Myocyte (in vitro differentiated cells): ENCODE results near the gene NEBL. TPM values are rescaled to one million over a fixed set of nuclear protein-coding genes. Genes with fewer than 3 reads are reported as not detected.
A peak's percentile ranks its signal among the peaks of the same experiment; 100 is the strongest.

Experiments used
- DNase-seq: peaks from one replicate; pipeline ENCODE4 v3.0.0-alpha.2; 2012; ENCODE audit warnings: low read depth
- total RNA-seq: library from RNA; depleted of rRNA; stranded (reverse); fragments of >200 nt; gene quantifications from 2 replicates; pipeline ENCODE4 v1.2.3, GENCODE V29; 2014

NEBL gene
- total RNA-seq, 1 donor from 2014 or later = 0.03 TPM

DNA sequence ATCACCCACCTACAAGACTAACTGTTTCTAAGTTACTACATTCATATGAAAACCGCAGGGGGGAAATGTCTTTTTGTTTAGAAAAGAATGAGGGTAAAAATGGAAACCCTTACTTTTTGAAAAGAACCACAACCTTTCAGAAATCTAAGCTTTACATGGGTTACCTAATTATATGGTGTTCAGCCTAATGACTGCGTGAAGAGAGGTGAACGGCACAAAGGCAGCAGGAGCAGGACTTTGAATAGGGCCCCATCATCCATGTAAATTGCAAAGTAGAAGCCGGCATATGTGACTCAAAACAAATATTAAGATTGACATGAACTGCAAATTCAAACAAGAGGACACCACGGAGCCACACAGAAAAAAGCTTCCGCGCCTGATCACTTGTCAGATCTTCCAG, 25.1 kb downstream of the NEBL start:
- DNase-seq = no peak

DNA sequence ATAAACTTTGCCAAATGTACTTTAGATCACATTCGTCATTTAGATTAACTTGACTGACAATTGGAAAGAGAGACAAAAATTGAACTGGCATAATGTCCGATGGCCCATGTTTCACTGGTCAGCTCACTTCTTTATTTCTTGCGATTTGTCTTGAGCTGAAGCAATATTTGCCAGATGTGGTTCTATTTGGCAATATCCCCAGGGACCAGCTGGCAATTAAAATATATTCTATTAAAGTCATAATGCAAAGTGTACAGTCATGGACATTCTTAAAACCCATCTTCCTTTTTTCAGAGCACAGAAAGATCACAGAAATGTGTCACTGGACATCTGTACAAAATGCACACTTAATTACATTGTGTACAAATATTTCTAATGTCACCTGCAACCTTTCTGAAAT, 26.3 kb downstream of the NEBL start:
- no peak for DNase-seq

DNA sequence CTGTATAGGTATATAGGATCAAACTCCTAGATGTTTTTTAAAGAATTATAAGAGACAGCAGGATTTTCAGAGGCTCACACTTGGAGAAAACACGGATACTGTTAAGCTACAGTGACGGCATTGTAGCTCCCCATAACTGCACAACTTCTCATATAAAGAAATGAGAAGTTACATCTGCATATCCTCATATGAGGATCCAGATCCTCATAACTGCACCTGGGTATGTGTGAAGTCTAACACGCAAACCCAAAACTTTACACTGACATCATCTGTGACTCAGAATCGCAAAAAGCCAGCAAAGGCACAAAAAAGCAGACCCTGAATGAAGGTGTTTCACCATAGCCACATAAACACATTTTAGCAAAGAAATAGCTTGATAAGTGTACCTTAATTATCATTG, 34.1 kb downstream of the NEBL start:
- no peak for DNase-seq

DNA sequence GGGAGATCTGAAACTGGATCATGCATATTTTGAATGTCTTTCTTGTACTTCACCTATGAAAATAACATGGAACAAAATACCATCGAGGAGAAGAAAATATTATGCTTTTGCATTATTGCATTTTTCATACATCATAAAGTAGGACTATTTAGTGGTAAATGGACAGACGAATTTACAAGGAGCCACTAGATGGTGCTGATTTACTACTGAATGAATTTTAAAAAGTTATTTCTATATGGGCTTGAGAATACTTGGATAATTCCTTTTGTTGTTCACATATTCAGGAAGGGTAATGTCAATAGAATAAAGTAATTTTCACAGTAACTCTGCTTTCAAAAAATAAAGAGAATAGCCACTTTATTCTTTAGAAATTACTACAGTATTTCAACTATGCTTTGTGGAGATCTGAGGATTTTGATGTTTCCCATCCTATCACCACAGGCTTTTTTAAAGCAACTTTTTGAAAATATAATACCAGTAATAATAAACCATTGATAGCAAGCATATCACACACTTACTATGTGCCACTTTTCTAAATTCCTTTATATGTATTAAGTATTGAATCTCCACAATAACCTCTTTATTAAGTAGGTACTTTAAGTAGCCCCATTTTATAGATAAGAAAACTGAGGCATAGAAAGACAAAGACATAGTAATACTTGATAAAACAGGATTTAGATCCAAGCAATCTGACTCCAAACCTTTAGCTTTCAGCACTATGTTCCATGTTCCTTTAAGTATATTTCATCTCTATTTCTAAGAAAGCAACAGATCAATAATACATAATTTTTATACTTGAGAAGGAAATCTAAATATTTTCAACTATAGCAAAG, 38.6 kb downstream of the NEBL start:
- peak; percentile 37 for DNase-seq

DNA sequence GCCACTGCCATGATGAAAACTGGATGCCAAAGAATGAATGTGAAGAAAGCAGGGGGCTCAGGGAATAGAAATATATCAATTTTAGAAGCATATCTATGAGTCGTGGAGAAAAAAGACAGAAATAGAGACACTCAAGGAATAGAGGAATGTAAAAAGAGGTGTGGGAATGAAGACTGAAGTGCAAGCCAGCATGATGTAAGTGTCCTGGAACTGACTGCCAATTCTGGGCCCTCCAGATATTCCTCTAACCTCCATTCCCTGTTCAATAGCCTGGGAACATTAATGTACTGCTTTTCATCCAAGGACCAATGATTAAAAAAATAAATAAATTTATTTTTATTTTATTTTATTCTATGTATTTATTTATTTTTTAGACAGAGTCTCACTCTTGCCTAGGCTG, 40.6 kb downstream of the NEBL start:
- no peak for DNase-seq

DNA sequence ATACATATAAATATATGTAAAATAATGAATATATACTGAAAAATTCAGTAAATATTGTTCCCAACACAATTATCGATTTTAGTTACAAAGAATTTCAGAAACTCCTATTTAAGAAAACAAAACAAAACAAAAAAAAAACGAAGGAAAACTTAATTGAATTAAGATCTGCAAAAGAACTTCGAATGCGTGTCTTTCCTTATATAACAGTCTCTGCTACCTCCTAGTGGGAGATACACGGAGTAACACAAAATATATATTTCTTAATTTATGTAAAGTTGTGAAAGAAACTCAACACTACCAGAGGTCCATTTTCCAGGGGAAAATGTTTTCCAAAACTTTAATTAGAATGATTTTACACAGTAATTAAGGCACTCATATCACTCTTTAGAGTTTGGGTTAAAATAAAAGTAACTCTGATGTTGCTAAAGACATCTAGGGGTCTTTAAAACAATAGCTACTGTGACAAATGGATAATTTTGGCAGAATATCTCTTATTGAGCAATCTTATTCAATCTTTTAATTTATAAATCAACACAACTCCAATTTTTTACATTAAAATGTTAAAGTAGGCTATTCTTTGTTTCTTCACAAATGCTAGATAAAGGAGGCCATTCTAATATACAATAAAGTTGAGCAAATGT, 41.6 kb downstream of the NEBL start:
- peak; percentile 19 for DNase-seq

DNA sequence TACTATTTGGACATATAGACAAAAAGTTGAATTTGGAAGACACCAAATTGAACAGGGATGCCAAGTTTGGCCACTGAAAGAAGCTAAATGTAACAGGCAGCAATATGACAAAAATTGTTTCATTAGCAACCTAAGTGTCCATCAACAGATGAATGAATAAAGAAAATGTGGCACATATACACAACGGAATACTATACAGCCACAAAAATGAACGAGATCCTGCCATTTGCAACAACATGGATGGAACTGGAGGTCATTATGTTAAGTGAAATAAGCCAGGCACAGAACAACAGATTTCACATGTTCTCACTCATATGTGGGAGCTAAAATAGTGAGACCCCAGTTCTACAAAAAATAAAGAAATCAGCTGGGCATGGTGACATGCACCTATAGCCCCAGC, 43.8 kb downstream of the NEBL start:
- no peak for DNase-seq

DNA sequence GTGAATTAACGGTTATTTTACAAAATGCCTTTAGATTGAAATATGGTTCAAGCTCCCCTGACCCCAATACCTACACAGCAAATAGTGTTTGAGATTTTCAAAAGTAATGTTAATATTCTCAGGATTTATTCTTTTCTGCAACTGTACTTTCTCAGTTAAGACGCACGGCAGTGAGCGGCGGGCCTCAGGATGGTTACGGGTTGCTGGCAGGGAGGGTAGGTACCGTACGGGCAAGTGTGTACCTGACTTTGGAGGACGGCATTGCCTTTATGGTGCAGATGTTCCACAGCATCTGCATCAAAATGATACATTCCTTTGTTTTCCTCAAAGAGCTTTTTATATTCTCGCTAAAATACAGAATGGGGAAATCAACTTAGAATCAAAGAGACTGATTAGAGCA, 44.8 kb downstream of the NEBL start:
- no peak for DNase-seq

DNA sequence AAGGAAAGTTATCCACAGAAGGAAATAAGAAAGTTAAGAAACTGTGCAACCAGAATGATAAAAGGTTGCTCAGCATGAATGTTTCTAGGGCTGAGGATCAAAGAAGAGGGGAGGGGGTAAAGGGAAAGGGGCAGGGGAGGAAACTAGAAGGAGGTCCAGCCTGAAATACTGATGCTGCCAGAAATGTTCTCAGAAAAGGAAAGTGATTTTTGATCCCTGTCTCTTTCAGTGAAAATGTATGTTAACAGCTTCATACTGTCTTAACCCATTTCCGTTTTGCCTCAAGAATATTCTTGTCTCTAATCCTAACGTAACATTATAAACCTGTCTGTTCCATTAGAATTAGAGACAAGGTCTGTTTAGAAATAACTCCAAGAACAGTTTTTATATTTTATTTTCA, 49.6 kb downstream of the NEBL start:
- DNase-seq = no peak

DNA sequence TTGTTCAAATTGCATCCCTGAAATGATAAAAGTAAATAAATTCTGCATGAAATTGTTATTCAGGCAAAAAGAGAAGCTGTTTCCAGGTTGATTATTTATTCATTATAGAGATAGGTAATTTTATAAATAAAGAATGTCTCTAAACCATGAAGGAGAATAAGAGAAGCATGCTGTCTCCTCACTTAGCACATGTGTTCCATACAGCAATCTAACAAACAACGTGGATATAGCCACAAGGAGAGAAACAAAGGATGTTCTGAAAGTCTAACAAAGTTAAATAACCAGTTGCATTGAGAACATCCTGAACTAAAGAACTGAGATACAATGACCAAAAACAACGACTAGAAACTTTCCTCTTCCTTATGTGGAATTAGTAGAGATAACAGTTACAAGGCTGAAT, 50.8 kb downstream of the NEBL start:
- no peak for DNase-seq

DNA sequence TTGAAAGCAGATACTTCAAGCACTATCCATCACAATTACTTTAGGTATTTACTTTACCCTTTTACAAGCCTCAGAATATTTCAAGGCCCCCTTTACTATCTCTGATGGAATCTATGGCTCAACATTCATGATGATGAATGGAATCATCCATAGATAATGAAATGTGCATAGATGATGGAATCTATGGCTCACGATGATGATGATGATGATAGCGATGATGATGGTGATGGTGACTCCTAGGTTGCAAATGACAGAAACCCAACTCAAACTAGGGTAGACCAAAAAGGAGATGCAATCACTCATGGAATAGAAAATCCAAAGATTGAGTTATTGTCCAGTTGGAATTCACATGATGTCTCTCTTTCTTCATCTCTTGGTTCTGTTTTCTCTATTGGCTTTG, 55.7 kb downstream of the NEBL start:
- DNase-seq = no peak

DNA sequence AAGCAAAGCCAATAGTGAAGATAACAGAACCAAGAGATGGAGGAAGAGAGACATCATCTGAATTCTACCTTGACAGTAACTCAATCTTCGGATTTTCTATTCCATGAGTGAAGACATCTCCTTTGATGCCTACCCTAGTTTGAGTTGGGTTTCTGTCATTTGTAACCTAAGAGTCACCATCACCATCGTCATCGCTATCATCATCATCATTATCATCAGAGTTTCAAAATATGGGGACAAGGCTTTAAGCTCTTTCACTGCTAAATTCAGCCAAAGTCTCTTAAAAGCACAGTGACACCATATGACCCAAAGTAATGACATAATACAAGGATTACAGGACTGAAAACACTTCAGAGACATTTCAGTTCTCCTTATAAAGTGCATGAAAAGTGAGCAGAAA, 57.2 kb downstream of the NEBL start:
- no peak for DNase-seq

DNA sequence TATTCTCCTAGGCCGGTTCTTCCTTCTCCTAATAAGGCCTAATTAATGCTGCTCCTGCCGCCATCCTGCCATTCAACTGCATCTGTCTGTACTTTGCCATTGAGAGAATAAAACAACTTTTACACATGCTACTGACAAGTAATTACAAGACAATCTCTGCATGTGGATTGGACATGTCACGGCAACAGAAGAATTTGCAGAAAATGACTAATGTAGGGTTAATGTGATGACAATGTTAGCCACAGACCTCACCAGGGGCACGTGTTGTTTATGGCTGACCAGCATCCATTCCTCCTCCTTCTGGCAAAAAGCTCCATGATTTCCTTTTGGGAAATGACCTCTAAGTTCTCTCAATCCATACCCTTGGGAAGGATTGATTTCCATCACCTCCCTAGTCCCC, 58.0 kb downstream of the NEBL start:
- DNase-seq = peak; percentile 4

DNA sequence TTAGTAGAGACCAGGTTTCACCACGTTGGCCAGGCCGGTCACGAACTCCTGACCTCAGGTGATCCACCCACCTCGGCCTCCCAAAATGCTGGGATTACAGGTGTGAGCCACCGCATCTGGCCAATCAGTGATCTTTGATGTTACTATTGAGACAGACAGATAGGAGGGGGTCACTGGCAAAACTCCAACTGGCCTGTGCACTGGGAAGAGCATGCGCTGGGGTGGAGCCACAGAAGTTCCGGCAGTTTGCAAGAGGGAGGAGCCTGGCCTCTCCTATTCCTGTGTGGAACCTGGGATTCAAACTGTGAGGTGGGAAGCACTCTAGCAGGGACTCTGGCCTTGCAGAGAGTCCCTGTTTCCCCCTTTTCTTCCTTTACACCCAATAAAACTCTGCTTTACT, 60.7 kb downstream of the NEBL start:
- DNase-seq = no peak

DNA sequence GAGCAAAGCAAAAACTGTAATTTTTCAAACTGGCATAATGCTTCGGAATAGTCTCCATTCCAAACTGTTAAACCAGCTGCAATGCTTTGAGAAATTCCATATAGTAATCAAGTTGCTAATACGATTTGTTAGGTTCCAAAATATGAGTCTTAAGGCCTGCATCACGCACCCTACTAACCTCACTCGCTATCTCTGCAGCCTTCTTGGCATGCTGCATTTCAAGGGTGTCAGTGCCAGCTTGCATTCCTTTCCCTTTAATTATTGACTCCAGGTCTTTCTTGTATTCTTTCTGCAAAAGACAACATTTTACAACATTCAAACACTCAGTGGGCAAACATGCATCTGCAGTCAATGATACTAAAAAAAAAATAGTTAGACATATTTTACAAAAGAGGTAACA, 61.8 kb downstream of the NEBL start:
- no peak for DNase-seq

DNA sequence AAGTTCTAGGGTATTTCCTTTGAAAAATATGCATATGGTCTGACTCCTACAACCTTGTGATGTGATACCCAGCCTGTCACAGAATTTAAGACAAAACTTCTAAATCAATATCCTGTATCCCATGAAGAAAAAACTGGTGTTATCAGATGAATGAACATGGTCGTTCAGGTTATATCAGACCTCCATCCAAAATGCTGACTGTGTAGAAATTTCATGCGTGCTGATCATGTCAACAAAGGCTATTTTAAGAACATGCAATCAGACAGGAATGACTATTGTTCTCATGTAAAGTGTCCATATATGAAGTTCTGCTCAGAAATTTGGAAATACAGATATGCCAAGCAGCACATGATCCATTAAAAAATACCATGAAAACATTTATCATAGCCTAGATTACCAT, 62.3 kb downstream of the NEBL start:
- DNase-seq = no peak

DNA sequence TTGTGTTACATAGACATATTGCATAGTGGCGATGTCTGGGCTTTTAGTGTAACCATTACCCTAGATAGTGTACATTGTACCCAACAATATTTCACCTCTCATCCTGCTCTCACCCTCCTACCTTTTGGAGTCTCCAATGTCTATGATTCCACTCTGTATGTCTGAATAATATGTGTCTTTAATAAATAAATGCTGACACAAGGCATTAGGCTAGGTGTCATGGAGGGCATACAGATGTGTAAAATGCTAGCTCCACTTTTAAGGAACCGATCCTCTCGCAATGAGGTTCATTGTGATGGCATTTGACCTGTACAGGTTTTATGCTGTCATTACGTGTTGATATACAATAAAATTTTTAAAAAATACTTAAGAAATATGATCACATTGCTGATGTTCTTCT, 74.3 kb downstream of the NEBL start:
- DNase-seq = no peak

DNA sequence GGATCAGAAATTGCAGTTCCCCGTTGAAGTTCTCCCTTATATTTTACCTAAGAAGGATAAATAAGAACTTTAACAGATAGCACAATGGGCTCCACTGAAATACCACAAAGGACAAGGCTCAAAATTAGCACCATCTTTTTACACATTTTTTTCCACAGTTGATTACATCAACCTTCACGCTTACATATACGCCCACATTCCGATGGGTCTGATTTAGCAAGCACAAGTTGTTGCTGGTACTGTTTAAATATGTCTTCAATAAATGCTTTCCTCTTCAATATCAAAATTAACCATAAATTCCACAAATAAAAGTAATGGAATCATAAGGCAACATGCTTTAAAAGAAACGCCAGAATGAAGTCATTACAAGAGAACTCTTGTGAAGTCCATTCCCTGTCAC, 79.5 kb downstream of the NEBL start:
- DNase-seq = no peak

DNA sequence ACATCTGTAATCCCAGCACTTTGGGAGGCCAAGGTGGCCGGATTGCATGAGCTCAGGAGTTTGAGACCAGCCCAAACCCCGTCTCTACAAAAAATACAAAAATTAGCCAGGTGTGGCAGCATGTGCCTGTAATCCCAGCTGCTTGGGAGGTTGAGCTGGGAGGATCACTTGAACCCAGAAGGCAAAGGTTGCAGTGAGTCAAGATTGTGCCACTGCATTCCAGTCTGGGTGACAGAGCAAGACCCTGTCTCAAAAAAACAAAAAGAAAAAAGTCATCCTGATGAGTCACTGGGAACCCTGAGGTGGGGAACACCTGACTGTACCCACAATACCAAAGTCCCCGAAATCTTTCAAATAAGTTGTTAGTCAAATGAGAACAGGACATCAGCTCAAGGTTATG, 80.0 kb downstream of the NEBL start:
- no peak for DNase-seq

DNA sequence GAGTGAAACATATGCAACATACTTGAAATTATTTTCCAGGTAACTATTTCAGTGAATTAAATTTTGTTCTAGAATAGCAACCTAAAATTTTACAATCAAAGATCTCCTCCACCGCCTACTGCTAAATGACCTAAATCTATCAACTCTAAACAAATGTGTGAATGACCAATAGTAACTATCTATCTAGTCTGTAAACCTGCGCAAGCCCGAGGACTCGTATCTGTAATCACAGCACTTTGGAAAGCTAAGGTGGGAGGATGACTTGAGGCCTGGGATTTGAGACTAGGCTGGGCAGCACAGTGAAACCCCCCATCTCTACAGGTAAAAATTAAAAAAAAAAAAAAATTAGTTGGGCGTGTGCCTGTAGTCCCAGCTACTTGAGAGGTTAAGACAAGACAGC, 83.0 kb downstream of the NEBL start:
- no peak for DNase-seq

DNA sequence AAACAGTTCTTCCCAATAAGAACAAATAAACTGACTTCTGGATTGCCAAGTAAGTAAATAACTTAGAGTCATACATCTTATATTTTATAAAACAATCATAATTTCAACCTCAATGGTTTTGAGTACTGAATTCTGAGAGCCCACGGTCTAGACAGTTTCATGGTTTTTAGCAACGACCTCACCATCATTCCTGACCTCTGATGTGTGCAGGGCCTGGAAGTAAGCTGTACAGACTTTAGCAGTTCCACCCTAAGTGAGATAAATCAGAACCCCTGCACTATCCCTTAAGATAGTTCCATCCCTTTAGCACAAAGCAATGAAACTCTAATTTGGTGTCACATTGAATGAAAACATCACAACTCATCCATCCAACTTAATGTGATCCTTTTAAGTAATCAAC, 86.0 kb downstream of the NEBL start:
- no peak for DNase-seq

DNA sequence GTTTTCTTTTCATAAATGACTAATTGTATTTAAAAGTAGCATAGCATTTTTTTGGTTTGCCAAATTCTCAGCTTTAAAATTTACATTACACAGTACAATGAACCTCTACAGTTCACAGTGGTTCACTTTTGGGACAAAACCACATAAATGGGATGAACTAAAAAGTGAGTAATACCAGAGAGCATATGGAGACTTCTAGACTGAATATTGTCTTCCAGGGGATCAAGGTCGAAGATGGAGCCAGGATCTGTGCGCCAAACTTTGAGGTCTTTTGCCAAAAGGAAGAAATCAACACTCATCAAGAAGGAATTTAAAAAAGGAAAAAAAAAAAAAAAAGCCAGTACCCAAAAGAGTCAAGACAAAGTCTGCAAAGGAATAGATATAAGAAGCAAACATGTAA, 87.5 kb downstream of the NEBL start:
- no peak for DNase-seq

DNA sequence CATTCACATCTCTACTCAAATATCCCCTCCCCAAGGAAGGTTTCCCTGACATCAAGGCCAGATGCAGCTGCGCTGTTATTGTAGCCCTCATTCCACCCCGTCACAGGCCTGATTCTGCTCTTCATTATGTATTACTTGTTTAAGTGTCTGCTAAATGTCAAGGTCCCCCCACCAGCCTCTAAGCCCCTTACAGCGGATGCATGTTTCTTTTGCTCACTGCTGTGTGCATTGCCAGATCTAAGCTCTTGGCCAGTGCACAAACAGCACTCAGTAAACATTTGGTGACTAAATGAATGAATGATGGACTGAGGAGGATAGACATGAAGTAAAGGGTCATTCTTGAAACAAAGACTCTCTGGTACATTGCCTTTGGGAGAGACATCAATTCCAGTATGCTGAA, 90.6 kb downstream of the NEBL start:
- no peak for DNase-seq
